ENCODE results near the gene THY1.

DNA sequence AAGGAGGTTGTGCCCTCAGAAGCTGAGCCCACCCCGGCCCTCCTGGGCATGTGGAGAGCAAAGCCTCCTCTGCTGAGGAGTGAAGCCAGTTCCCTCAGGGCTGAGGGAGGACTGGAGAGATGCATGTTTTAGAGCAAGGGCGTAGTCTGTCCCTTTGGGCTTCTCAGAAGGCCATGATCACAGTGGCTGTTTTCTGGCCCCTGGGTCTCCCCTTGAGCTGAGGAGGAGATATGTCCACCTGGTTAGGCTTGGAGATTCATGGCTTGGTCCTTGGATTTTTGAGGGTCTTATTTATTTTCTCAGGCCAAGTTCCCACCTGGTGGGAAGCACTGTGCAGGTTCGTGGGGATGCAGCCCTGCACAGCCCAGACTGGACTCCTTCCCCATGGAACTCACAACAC is 46.5 kb upstream of the THY1 start:
- no peak for TF ChIP-seq POLR2A (IDR thresholded peaks at IDR 0.05)
- TF ChIP-seq, protein P1, sequence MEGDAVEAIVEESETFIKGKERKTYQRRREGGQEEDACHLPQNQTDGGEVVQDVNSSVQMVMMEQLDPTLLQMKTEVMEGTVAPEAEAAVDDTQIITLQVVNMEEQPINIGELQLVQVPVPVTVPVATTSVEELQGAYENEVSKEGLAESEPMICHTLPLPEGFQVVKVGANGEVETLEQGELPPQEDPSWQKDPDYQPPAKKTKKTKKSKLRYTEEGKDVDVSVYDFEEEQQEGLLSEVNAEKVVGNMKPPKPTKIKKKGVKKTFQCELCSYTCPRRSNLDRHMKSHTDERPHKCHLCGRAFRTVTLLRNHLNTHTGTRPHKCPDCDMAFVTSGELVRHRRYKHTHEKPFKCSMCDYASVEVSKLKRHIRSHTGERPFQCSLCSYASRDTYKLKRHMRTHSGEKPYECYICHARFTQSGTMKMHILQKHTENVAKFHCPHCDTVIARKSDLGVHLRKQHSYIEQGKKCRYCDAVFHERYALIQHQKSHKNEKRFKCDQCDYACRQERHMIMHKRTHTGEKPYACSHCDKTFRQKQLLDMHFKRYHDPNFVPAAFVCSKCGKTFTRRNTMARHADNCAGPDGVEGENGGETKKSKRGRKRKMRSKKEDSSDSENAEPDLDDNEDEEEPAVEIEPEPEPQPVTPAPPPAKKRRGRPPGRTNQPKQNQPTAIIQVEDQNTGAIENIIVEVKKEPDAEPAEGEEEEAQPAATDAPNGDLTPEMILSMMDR (IDR thresholded peaks at IDR 0.05) = no peak
- TF ChIP-seq POLR2AphosphoS5 (IDR thresholded peaks at IDR 0.05) = no peak

Measured in prostate gland (tissue), 2 donors.